ENCODE results near the gene PLCG1.

The PLCG1 gene

DNA sequence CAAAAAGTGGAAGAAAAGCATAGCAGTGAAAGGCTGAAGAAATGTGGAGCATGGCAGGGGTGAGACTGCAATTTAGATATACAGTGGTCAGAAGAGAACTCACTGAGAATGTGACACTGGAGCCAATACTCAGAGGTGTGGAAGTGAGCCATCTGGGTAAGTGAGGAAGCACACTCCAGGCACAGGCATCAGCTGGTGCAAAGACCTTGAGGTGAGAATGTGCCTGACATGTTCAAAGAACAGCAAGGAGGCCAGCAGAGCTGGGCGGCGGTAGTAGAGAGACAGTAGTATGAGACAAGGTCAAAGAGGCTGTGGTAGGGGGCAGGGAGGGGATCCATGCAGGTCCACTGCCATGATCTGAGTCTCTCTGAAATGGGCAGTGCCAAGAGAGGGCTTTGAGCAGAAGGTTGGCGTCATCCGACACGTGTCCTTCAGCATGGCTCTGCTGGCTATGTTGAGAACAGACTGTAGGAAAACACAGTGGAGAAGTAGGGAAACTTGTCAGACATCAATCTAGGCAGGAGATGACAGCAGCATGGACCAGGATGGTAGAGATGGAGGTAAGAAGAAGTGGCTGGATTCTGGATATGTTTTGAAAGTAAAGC, 84.4 kb downstream of the PLCG1 start:
- H3K4me3 ChIP-seq (ENCODE audit: low read depth, low read length) = no peak overlapping the region
- DNase-seq (ENCODE audit: low read depth) = no peak
- TF ChIP-seq MYC (IDR thresholded peaks at IDR 0.05; ENCODE audit: low read depth, low read length) (no peak), MAX (IDR thresholded peaks at IDR 0.05; ENCODE audit: low read depth, low read length) (no peak)
- TF ChIP-seq, protein P1, sequence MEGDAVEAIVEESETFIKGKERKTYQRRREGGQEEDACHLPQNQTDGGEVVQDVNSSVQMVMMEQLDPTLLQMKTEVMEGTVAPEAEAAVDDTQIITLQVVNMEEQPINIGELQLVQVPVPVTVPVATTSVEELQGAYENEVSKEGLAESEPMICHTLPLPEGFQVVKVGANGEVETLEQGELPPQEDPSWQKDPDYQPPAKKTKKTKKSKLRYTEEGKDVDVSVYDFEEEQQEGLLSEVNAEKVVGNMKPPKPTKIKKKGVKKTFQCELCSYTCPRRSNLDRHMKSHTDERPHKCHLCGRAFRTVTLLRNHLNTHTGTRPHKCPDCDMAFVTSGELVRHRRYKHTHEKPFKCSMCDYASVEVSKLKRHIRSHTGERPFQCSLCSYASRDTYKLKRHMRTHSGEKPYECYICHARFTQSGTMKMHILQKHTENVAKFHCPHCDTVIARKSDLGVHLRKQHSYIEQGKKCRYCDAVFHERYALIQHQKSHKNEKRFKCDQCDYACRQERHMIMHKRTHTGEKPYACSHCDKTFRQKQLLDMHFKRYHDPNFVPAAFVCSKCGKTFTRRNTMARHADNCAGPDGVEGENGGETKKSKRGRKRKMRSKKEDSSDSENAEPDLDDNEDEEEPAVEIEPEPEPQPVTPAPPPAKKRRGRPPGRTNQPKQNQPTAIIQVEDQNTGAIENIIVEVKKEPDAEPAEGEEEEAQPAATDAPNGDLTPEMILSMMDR (IDR thresholded peaks at IDR 0.05; ENCODE audit: low read depth, low read length) = no peak

DNA sequence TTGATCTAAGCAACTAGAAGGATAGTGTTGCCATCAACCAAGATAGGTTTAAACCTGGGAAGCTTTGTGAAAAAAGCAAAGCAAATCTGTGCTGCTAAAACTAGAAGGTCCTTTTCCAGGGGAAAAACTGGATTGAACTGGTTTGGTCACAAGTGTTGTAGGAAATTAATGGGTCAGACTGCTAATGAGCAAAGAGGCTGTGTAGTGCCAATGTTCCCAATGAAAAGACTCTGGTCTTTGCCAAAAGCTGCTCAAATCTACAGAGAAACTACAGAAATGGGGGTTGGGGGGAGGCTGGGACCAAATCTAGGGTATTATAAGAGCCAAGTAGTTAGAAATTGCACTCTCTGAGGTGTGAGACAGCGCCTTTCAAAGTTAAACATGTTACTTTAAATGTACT, 85.0 kb downstream of the PLCG1 start:
- no peak overlapping the region for H3K4me3 ChIP-seq (ENCODE audit: low read depth, low read length)
- TF ChIP-seq, protein P1 (IDR thresholded peaks at IDR 0.05; ENCODE audit: low read depth, low read length) = no peak
- TF ChIP-seq MAX (IDR thresholded peaks at IDR 0.05; ENCODE audit: low read depth, low read length) = no peak
- TF ChIP-seq MYC (IDR thresholded peaks at IDR 0.05; ENCODE audit: low read depth, low read length) = no peak
- no peak for TF ChIP-seq POLR2A (IDR thresholded peaks at IDR 0.05; ENCODE audit: extremely low read depth, insufficient read length)
- DNase-seq (ENCODE audit: low read depth) = no peak

GRCh38 chr20:41222703-41223102, 85.4 kb downstream of the PLCG1 start:
- no peak for DNase-seq (ENCODE audit: low read depth)
- no peak overlapping the region for H3K4me3 ChIP-seq (ENCODE audit: low read depth, low read length)
- TF ChIP-seq, protein P1 (IDR thresholded peaks at IDR 0.05; ENCODE audit: low read depth, low read length) = no peak
- no peak for TF ChIP-seq POLR2A (IDR thresholded peaks at IDR 0.05; ENCODE audit: extremely low read depth, insufficient read length)
- TF ChIP-seq MAX (IDR thresholded peaks at IDR 0.05; ENCODE audit: low read depth, low read length) = no peak
- TF ChIP-seq MYC (IDR thresholded peaks at IDR 0.05; ENCODE audit: low read depth, low read length) = no peak

GRCh38 chr20:41223112-41223511, 85.8 kb downstream of the PLCG1 start:
- no peak for DNase-seq (ENCODE audit: low read depth)
- H3K4me3 ChIP-seq (ENCODE audit: low read depth, low read length) = no peak overlapping the region
- no peak for TF ChIP-seq MYC (IDR thresholded peaks at IDR 0.05; ENCODE audit: low read depth, low read length)
- TF ChIP-seq, protein P1 (IDR thresholded peaks at IDR 0.05; ENCODE audit: low read depth, low read length) = no peak
- TF ChIP-seq MAX (IDR thresholded peaks at IDR 0.05; ENCODE audit: low read depth, low read length) = no peak
- no peak for TF ChIP-seq POLR2A (IDR thresholded peaks at IDR 0.05; ENCODE audit: extremely low read depth, insufficient read length)

GRCh38 chr20:41224281-41224680, 86.9 kb downstream of the PLCG1 start:
- no peak for TF ChIP-seq MYC (IDR thresholded peaks at IDR 0.05; ENCODE audit: low read depth, low read length)
- TF ChIP-seq POLR2A (IDR thresholded peaks at IDR 0.05; ENCODE audit: extremely low read depth, insufficient read length) = no peak
- TF ChIP-seq, protein P1 (IDR thresholded peaks at IDR 0.05; ENCODE audit: low read depth, low read length) = no peak
- no peak for TF ChIP-seq MAX (IDR thresholded peaks at IDR 0.05; ENCODE audit: low read depth, low read length)
- no peak for DNase-seq (ENCODE audit: low read depth)

More at GRCh38 chr20:41224281-41224680, 86.9 kb downstream of the PLCG1 start:
- no peak overlapping the region for H3K4me3 ChIP-seq (ENCODE audit: low read depth, low read length)

All from NB4 (cell line).